ENCODE results near the gene NRG2. TPM values are rescaled to one million over a fixed set of nuclear protein-coding genes. Genes with fewer than 3 reads are reported as not detected.

NRG2 gene
- total and polyA plus RNA-seq, 2 of the 8 experiments (the other 6 are each of a cell fraction or from before 2014, with no cell fraction given) = 0.27 to 0.54 TPM

GRCh38 chr5:140083650-140084049 lies 40.6 kb upstream of the NRG2 start:
- H3K27me3 ChIP-seq (replicated peaks in 1 of 4; ENCODE audit: control insufficient read depth in 3 of 4, extremely low read depth in 1 of 4, insufficient read depth in 3 of 4, low read length in 3 of 4) = no peaks in the 10 kb centered on the region
- no peak overlapping the region for H3K9ac ChIP-seq (replicated peaks in 1 of 4; ENCODE audit: extremely low read depth in 1 of 4, low read depth in 3 of 4, low read length in 3 of 4)
- no peaks in the 10 kb centered on the region for H3K9me3 ChIP-seq (ENCODE audit: insufficient read depth in 2 of 2, low read depth in 1 of 2, low read length in 1 of 2)
- no peak overlapping the region for H2BK120ac ChIP-seq (replicated peaks; ENCODE audit: low read depth, low read length)
- H3K4me2 ChIP-seq (ENCODE audit: insufficient read depth in 1 of 2, low read depth in 2 of 2, low read length in 2 of 2) = no peak overlapping the region
- no peak overlapping the region for H2BK12ac ChIP-seq (ENCODE audit: low read depth, low read length)
- H3K23ac ChIP-seq (ENCODE audit: insufficient read length) = no peak overlapping the region
- H4K8ac ChIP-seq (ENCODE audit: extremely low read depth, insufficient read depth, low read length) = no peak overlapping the region
- H3K79me1 ChIP-seq (ENCODE audit: low read depth, low read length) = no peaks in the 10 kb centered on the region
- H2BK15ac ChIP-seq (ENCODE audit: low read length) = no peak overlapping the region
- WGBS, 2 experiments (ENCODE audit: extremely low coverage in 1 of 2, insufficient coverage in 1 of 2, insufficient read length in 1 of 2, insufficient replicate concordance in 2 of 2, low coverage in 1 of 2, low lambda C conversion rate in 2 of 2, missing lambda C conversion rate in 1 of 2) = 72% methylated on average over 1 of the region's 1 CpG; no CpG with 5 or more reads in 1 of the 2 experiments
- H3K79me2 ChIP-seq (ENCODE audit: control insufficient read depth in 1 of 2, insufficient read depth in 2 of 2, low read length in 2 of 2) = no peaks in the 10 kb centered on the region
- H4K5ac ChIP-seq (ENCODE audit: insufficient read length, low read depth, low read length) = no peak overlapping the region
- POLR2A ChIA-PET (ENCODE audit: partially characterized antibody) = no interaction called here
- H3K4me3 ChIP-seq (ENCODE audit: extremely low read depth in 1 of 4, insufficient read depth in 2 of 4, low read depth in 3 of 4, low read length in 4 of 4) = no peak overlapping the region
- FAIRE-seq (no peak), DNase-seq (ENCODE audit: low read depth in 1 of 2, low spot score in 2 of 2) (no peak)
- no peak overlapping the region for H4K91ac ChIP-seq (replicated peaks; ENCODE audit: insufficient read length, low read length)
- H3K23me2 ChIP-seq (ENCODE audit: low read depth, low read length) = no peaks in the 10 kb centered on the region
- H2BK20ac ChIP-seq (ENCODE audit: low read length) = no peak overlapping the region
- no peak overlapping the region for H2AFZ ChIP-seq (ENCODE audit: low read length)
- H3K27ac ChIP-seq (ENCODE audit: low read depth, low read length) = no peak overlapping the region
- H4K20me1 ChIP-seq (replicated peaks in 1 of 2; ENCODE audit: control insufficient read depth in 1 of 2, insufficient read depth in 2 of 2, low read length in 2 of 2) = no peaks in the 10 kb centered on the region
- no peak overlapping the region for H3K56ac ChIP-seq (replicated peaks; ENCODE audit: insufficient read length, low read depth, low read length)
- no peak overlapping the region for H3K14ac ChIP-seq (ENCODE audit: insufficient read length)
- CTCF ChIA-PET (ENCODE audit: partially characterized antibody) = interaction anchor here (1.0 kb wide), 1 partner anchor 11 kb away, joined by 3 read pairs; no protein-coding TSS in a partner anchor
- no peaks in the 10 kb centered on the region for H3K36me3 ChIP-seq (ENCODE audit: control insufficient read depth in 2 of 4, insufficient read depth in 4 of 4, low read length in 3 of 4)
- H2AK5ac ChIP-seq (ENCODE audit: low read depth, low read length) = no peak overlapping the region
- H2BK5ac ChIP-seq (ENCODE audit: low read depth, low read length) = no peak overlapping the region
- no peak overlapping the region for H3K18ac ChIP-seq (ENCODE audit: extremely low read depth, low read length)
- no peak overlapping the region for H3K4ac ChIP-seq (replicated peaks; ENCODE audit: insufficient read length, low read depth, low read length)
- H3K4me1 ChIP-seq (replicated peaks in 1 of 4; ENCODE audit: control insufficient read depth in 3 of 4, insufficient read depth in 4 of 4, low read length in 3 of 4) = peaks cover 0 to 4% (median 2%) of the 10 kb centered on the region in 4 experiments; a peak in 1 of 7 replicates
- TF ChIP-seq SIX5 (IDR thresholded peaks at IDR 0.05; ENCODE audit: low read depth, low read length) (no peak), BCL11A (IDR thresholded peaks at IDR 0.05; ENCODE audit: low read depth in 2 of 2, low read length in 2 of 2) (no peak), EP300 (IDR thresholded peaks at IDR 0.05; ENCODE audit: borderline replicate concordance in 1 of 2, low read depth in 2 of 2, low read length in 2 of 2) (no peak), ZNF274 (IDR thresholded peaks at IDR 0.05; ENCODE audit: borderline replicate concordance, extremely low read depth, low read length) (no peak), TAF1 (IDR thresholded peaks at IDR 0.05; ENCODE audit: low read depth, low read length) (no peak), EGR1 (IDR thresholded peaks at IDR 0.05; ENCODE audit: borderline replicate concordance, low read depth, low read length) (no peak), CBX8 (IDR thresholded peaks at IDR 0.05; ENCODE audit: borderline replicate concordance, low read depth, low read length) (no peak), POU5F1 (IDR thresholded peaks at IDR 0.05; ENCODE audit: low read depth, low read length) (no peak), CREB1 (IDR thresholded peaks at IDR 0.05) (no peak), RAD21 (IDR thresholded peaks at IDR 0.05 in 1 of 2, conservative IDR thresholded peaks at IDR 0.05 in 1 of 2; ENCODE audit: low read depth in 2 of 2, low read length in 2 of 2) (no peak), E2F6 (IDR thresholded peaks at IDR 0.05) (no peak), JUND (IDR thresholded peaks at IDR 0.05; ENCODE audit: low read length) (no peak), NRF1 (IDR thresholded peaks at IDR 0.05; ENCODE audit: low read depth, low read length) (no peak), GTF2F1 (IDR thresholded peaks at IDR 0.05; ENCODE audit: borderline replicate concordance, low read depth, low read length) (no peak), SIRT6 (IDR thresholded peaks at IDR 0.05; ENCODE audit: low read length) (no peak)

All from H1 (cell line).